AG04449 (cell line): ENCODE measurements around the gene ANKS1B.

Experiments
- CTCF ChIA-PET: fragments of 350-600 bp; formaldehyde crosslinking; extraction: SDS; loops from one replicate; lab custom pipeline; 2021; ENCODE audit warnings: antibody characterized with exemption; lab: Yijun Ruan, JAX
- POLR2A ChIA-PET: fragments of 400-600, 350-600 bp; formaldehyde crosslinking; extraction: SDS; loops from one replicate; lab custom pipeline; 2020; ENCODE audit warnings: antibody characterized with exemption, inconsistent platforms; lab: Yijun Ruan, JAX
- DNase-seq: peaks from one replicate; pipeline ENCODE4 v3.0.0-alpha.2; 2010; ENCODE audit warnings: low read depth, low spot score
- H3K4me3 ChIP-seq: 2 replicates; pipeline ENCODE4 v1.5.1; 2011; ENCODE audit warnings: low read depth, mild to moderate bottlenecking, control low read depth, low read length
- TF ChIP-seq, protein P1 (sequence below): IDR thresholded peaks from one replicate; pipeline ENCODE4 v1.5.1; 2011; ENCODE audit warnings: mild to moderate bottlenecking, moderate library complexity, low read length, control low read depth, inconsistent platforms; ENCODE audit not compliant: insufficient read depth; ENCODE audit errors: missing control alignments

The ANKS1B gene

DNA sequence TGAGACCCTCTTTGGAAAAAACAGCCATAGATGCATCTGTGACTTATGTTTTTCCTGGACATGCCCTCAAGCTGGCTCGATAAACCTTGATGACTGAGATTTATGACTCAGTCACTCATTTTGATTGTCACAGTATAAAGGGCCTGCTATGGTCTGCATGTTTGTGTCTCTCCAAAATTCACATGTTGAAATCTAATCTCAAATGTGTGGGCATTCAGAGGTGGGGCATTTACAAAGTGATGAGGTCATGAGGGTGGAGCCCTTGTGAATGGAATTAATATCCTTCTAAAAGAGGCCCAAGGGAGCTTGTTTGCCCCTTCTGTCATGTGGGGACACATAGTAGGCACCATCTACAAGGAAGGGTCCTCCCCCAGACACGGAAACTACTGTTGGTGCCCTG, 966.8 kb downstream of the ANKS1B start:
- H3K4me3 ChIP-seq, result no peak overlapping the region
- ChIA-PET POLR2A (no interaction called here), CTCF (no interaction called here)
- TF ChIP-seq, protein P1, sequence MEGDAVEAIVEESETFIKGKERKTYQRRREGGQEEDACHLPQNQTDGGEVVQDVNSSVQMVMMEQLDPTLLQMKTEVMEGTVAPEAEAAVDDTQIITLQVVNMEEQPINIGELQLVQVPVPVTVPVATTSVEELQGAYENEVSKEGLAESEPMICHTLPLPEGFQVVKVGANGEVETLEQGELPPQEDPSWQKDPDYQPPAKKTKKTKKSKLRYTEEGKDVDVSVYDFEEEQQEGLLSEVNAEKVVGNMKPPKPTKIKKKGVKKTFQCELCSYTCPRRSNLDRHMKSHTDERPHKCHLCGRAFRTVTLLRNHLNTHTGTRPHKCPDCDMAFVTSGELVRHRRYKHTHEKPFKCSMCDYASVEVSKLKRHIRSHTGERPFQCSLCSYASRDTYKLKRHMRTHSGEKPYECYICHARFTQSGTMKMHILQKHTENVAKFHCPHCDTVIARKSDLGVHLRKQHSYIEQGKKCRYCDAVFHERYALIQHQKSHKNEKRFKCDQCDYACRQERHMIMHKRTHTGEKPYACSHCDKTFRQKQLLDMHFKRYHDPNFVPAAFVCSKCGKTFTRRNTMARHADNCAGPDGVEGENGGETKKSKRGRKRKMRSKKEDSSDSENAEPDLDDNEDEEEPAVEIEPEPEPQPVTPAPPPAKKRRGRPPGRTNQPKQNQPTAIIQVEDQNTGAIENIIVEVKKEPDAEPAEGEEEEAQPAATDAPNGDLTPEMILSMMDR, result no peak
- DNase-seq, result no peak

DNA sequence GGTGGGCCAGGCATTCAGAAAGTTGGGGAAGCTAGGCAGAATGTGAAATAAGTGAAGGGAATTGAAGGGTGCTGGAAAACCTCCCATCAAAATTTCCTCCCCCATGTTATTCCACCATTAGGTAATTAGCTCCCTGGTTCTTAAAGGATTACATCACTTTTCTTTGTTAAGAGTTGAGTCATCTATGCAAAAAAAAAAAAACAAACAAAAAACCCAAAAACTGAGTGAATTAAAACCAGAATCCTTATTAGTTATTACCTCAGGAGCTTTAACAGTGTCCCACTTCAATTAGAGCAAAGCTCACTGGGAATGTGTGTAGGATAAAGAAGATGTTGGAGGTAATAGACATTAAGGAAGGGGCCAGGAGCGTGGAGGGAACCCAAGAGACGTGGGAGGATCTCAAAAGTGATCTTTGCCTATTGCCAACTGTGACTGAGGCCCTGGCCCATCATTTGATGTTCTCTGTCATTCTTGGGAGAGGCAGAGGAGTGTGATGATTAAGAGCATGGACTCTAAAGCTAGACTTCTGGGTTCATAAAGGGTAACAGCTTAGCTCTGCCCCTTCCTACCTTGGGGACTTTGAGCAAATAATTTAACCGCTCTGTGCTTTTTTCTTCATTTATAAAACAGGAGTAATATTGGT, 975.0 kb downstream of the ANKS1B start:
- DNase-seq, result no peak
- POLR2A ChIA-PET, result no interaction called here
- TF ChIP-seq, protein P1, result no peak
- no peak overlapping the region for H3K4me3 ChIP-seq
- CTCF ChIA-PET, result no interaction called here

DNA sequence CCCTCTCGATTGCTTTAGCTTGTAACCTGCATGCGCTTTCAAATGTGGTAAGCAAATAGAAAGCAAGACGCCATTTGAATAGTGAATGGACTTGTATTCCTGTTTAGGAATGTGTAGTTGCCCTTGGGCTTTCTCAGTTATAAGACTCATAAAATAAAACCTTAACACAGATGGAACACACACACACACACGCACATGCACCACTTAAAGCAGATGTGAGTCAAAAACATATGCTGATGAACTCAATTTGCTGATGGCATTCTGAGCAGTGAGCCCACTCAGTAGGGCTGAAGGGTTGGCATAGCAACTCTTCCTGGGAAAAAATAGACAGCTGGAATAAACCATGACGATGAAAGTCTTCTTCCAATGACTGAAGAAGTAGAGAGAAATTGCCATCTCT, 979.1 kb downstream of the ANKS1B start:
- TF ChIP-seq, protein P1, result no peak
- no peak for DNase-seq
- H3K4me3 ChIP-seq, result no peak overlapping the region
- POLR2A ChIA-PET, result no interaction called here
- CTCF ChIA-PET, result interaction anchor here (1.2 kb wide), 1 partner anchor 38 kb away, joined by 3 read pairs; no protein-coding TSS in a partner anchor

DNA sequence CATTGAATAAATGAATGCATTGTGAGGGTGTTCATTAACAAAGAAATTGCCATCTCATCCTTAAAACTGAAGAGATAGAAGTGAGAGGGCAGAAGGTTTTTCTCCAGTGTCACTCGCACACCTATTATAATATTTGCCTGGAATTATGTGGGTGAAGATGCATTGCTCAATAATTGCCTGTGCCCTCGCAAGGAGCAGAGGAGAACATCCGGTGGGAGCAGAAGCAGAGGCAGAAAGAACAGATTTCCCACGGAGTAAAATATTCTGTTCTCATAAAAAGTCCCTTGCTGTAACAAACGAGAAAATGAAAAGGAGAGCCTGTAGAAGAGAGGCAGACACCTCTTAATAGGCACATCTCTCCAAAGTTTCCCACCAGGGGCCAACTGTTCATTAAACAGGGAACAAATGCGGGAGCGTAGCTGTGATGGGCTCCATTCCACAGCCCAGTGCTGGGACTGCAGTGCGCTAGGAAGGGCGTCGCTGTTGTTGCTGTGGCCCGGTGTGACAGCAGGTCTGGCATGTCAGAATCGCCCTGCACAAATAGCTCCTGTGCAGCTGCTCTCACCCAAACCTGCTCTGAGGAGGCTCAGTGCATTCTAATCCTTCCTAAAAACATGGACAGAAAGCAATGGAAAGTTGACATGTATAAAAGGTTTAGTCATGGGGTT, 979.8 kb downstream of the ANKS1B start:
- POLR2A ChIA-PET, result no interaction called here
- no peak overlapping the region for H3K4me3 ChIP-seq
- CTCF ChIA-PET, result no interaction called here
- no peak for DNase-seq
- TF ChIP-seq, protein P1, result no peak

DNA sequence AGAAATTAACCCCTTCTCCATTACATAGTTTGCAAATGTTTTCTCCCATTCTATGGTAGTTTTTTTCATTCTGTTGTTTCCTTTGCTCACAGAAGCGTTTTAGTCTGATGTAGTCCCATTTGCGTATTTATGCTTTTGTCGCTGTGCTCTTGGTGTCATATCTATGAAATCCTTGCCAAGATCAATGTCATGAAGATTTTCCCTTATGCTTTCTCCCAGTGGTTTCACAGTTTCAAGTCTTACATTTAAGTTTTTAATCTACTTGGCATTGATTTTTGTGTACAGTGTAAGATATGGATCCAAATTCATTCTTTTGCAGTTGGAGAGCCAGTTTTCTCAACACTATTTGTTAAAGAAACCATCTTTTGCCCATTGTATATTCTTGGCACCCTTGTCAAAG, 982.0 kb downstream of the ANKS1B start:
- ChIA-PET POLR2A (no interaction called here), CTCF (no interaction called here)
- TF ChIP-seq, protein P1, result no peak
- DNase-seq, result no peak
- no peak overlapping the region for H3K4me3 ChIP-seq

DNA sequence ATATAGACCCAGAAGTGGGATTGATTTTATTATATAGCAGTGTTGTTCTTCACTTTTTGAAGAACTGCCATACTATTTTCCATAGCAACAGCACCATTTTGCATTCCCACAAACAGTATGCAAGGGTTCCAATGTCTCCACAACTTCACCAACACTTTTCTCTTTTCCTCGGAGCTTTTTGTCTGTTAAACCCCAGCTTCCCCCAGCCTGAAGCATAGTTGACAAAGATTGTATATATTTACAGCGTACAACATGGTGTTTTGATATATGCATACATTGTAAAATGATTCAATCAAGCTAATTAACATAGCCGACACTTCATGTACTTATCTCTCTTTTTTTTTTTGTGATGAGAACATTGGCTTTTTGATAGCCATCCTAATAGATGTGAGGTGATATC, 982.6 kb downstream of the ANKS1B start:
- H3K4me3 ChIP-seq, result no peak overlapping the region
- TF ChIP-seq, protein P1, result no peak
- DNase-seq, result no peak
- ChIA-PET CTCF (no interaction called here), POLR2A (no interaction called here)
